AG09309 (cell line): ENCODE data around the gene FGF14.

Experiments used
- DNase-seq: peaks from one replicate; pipeline ENCODE4 v3.0.0-alpha.2; 2010; ENCODE audit warnings: low read depth
- H3K4me3 ChIP-seq: 2 replicates; pipeline ENCODE4 v1.5.1; 2011; ENCODE audit warnings: mild to moderate bottlenecking, low read depth, low read length, moderate library complexity; ENCODE audit not compliant: control insufficient read depth
- TF ChIP-seq, protein P1 (sequence below): IDR thresholded peaks from 2 replicates; pipeline ENCODE4 v1.5.1; 2011; ENCODE audit warnings: mild to moderate bottlenecking, low read depth, low read length, inconsistent platforms; ENCODE audit not compliant: insufficient read depth, control insufficient read depth; ENCODE audit errors: missing control alignments

The FGF14 gene

DNA sequence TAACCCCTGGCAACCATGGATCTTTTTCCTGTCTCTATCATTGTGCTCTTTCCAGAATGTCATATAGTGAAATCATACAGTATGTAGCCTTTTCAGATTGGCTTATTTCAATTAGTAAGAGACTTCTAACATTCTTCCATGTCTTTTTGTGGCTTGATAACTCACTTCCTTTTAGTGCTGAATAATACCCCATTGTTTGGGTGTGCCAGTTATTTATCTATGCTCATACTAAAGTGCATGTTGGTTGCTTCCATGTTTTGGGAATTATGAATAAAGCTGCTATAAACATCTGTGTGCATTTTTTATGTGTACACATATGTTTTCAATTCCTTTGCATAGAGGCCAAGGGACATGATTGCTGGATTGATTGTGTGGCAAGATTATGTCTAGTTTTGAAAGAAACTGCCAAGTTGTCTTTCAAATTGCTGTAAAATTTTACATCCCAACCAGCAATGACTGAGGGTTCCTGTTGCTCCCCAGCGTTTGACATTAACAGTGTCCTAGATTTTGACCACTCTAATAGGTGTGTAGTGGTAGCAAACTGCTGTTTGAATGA is 590.5 kb downstream of the FGF14 start:
- H3K4me3 ChIP-seq, result no peak overlapping the region
- TF ChIP-seq, protein P1, sequence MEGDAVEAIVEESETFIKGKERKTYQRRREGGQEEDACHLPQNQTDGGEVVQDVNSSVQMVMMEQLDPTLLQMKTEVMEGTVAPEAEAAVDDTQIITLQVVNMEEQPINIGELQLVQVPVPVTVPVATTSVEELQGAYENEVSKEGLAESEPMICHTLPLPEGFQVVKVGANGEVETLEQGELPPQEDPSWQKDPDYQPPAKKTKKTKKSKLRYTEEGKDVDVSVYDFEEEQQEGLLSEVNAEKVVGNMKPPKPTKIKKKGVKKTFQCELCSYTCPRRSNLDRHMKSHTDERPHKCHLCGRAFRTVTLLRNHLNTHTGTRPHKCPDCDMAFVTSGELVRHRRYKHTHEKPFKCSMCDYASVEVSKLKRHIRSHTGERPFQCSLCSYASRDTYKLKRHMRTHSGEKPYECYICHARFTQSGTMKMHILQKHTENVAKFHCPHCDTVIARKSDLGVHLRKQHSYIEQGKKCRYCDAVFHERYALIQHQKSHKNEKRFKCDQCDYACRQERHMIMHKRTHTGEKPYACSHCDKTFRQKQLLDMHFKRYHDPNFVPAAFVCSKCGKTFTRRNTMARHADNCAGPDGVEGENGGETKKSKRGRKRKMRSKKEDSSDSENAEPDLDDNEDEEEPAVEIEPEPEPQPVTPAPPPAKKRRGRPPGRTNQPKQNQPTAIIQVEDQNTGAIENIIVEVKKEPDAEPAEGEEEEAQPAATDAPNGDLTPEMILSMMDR, result no peak
- no peak for DNase-seq

DNA sequence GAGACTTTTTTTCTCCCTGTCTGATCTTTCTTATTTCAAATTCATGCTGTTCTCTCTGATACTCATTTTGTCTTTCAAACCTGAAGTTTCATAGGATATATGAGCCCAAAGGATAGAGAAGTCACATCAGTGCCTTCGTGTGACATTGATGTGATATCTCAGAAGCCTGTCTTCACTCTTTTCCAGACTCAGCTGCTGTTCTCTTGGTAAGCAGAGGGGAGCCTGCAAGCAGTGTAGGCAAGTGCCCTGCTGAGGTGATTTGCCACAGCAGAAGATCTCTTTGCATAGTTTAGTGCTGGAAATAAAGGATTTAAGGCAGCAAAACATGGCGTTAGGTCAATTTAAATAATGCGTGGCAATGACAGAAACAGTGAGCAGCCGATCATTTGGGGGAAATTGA is 602.7 kb downstream of the FGF14 start:
- no peak overlapping the region for H3K4me3 ChIP-seq
- no peak for DNase-seq
- TF ChIP-seq, protein P1, result no peak

DNA sequence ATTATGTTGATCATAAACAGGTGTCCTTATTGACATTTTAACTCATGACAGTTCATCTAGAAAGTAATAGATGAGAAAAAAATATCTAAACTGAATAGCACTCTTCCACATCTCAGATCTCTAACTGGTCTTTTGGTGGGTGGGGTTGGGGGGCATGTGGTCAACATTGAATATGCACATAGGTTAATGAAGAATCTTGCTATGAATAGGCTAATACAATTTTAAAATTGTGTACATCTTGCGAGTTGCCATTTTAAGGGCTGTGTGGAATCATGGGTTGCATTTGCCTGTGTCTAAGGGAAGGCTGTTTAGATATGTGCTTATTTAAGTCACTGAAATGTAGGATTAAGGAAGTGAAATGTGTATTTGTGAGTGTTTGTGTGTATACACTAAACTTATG is 603.4 kb downstream of the FGF14 start:
- DNase-seq, result no peak
- no peak overlapping the region for H3K4me3 ChIP-seq
- TF ChIP-seq, protein P1, result no peak

DNA sequence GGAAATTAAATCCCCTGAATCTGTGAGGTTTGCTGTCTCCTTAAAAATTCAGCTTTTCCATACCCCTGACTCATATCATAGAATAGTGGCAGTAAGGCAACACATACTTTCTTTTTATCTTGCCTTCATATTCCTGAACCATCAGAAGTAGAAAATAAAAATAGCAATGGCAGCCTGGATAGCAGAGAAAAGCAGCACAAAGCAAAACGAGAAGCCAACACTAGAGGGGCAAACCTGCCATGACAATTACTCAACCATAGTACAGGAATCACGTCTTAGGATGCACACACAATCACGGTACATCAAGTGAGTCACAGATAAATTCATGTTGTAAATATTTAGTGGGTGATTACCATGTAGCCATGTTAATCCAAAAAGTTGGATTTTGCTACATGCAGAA is 606.4 kb downstream of the FGF14 start:
- no peak overlapping the region for H3K4me3 ChIP-seq
- TF ChIP-seq, protein P1, result no peak
- no peak for DNase-seq

DNA sequence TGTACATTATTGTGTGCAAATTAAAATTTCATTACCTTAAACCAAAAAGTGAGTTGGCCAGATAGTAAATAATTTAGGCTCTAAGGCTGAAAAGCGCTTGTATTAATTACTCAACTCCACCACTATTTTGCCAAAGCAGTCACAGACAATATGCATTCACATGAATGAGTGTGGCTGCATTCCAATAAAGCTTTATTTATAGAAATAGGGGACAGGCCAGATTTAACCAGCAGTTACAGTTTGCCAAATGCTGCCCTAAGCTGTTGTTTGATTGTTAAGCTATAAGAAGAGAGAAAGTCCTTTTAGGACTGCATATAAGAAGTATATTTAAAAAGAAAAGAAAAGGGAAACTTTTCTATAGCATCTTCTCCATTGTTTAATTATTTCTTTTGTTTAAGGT is 606.8 kb downstream of the FGF14 start:
- DNase-seq, result no peak
- H3K4me3 ChIP-seq, result no peak overlapping the region
- TF ChIP-seq, protein P1, result no peak

DNA sequence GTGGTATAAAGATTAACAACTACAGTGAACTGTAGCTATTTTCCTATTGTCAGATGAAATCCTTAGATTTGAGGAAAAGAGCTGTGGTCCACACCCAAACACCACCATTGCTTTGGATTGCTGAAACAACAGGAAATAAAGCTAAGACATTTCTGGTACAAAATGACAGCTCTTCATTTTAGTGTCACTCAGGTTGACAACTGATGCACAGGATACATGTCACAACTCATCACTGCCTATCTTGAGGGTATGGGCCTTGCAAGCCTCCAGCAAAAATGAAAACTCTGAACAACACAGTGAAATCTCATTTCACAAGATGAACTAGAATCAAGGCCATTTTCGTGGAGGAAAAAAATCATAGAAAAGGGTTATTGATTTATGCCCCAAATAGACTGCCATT is 609.7 kb downstream of the FGF14 start:
- H3K4me3 ChIP-seq, result no peak overlapping the region
- DNase-seq, result no peak
- TF ChIP-seq, protein P1, result no peak

DNA sequence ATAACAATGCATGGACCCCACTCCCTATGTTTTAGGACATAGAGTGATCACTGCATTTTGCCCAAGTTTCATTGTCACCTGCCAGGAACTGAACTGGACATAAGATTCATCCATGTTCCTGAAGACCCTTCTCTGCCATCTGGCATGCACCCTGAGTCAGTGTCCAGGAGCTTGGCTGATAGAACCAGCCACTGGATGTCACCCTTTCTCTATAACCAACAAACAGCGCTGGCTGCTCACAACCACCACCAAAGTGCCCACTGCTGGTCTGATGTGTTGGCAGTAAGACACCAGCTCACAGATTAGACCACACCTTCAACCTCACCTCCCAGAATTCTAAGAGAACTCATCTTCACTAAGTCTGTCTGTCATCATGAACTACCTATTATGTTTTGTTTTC is 616.0 kb downstream of the FGF14 start:
- DNase-seq, result no peak
- TF ChIP-seq, protein P1, result peak; percentile 41
- H3K4me3 ChIP-seq, result no peak overlapping the region
